SIG-M5 treated with dmso at 0.1 percent for 504 hours (cell line): Measurements from ENCODE around the gene POC1B.

Experiments used
- DNase-seq: peaks from one replicate; lab custom pipeline; 2025; ENCODE audit not compliant: unreplicated experiment; lab: John Stamatoyannopoulos, UW

Gene POC1B

DNA sequence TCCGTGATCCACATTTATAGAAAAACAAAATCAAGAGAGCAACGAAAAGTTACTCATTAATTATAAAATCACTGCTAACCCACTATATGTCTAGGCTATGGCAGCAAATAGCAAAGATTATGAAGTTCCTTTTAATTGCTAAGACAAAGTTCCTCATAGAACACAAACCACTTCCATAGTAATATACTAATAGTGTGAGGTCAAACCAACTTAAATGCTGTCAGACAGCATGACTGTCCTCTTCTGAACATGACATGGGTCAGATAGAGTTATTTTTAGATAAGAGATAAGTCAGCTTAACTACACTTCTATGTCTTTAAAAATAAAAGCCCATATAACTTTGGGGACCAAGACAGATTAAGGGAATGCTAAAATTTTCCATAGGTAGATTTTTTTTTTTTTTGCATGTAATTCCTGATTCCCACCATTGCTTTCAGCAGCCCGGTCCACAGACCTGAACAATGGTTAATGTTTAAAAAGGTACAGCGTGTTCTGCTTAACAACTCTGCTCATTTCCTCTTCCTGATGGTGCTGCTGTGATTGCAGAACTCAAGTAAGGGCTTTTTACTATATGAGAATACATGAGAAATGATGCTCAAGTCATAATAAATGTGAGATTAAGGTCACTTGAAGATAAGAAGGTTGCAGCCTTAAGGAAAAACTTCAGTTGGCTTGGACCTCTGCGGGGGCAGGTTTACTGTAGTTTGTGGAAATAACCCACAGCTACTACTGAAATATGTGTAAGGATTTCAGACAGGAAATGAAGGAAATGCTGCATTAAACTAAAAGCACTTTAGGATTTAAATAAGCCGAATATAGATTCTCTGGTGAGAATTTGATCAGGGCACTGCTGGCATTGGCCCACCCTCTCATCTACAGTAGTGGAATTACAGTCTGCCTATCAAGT lies 135.8 kb downstream of the POC1B start:
- DNase-seq, result no peak

GRCh38 chr12:89386138-89386537 lies 139.7 kb downstream of the POC1B start:
- DNase-seq, result no peak

DNA sequence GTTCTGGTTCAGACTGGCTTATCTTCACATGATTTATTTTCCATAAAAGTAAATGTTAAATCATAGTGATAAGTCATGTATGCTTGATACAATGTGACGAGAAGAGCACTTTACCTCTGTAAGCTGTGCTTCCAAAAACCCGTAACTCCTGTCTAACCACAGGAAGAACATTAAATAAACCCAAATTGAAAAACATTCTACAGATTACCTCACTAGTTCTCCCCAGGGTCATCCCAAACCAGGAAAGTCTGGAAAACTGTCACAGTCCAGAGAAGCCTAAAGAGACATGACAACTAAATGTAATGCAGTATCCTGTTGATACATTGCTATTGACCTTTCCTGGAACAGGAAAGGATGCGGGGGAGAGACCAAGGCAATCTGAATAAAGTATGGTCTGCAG lies 141.0 kb downstream of the POC1B start:
- no peak for DNase-seq

DNA sequence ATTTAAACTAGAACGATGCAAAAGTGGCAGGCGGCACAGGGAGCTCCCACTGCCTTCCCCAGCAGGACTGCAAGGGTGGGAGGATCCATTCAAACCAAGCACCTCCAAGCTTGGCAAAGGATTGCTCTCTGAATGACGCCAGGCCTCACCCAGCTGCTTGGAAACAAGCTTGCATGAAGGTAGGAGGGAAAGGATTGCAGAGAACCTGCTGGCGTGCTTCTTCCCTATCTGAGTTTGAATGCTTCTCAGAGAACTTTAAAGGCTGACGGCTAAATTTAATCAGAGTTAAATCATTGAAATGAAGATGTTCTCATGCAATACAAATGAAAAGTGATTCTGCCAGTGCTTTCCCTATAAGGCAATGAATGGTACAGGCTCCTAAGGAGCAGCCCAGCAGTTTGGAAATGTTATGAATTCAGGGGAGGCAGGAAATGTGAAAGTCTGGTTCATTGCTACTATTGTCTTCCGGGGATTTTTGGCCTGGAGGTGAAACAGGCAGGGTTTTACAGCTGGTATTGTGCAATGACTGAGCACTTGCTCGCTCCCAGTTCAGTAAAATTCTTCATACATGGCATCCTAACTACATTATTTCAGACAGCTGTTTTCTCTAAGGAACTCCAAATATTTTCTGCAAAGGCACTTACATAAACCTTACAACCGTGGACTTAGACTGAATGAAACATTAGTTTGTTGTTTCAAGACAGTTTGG lies 141.6 kb downstream of the POC1B start:
- DNase-seq, result peak; percentile 77

GRCh38 chr12:89383235-89384049 lies 142.4 kb downstream of the POC1B start:
- peak; percentile 19 for DNase-seq

DNA sequence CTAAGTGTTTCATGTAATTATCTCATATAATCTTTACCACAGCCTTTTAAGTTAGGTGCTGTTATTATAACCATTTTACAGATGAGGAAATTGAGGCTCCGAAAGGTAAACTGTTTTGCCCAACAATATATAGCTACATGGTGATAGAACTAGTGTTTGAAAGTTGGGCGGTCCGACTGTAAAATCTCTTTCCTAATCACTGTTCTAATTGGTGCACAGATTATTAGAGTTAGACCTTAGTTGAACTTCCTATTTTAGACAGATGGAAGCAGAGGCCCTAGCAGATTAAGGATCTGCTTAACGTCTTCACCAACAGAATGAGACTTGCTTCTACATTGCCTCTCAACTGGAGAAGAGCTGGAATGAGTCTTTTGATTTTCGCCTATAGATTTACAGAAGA lies 143.5 kb downstream of the POC1B start:
- no peak for DNase-seq

GRCh38 chr12:89379839-89380467 lies 145.9 kb downstream of the POC1B start:
- no peak for DNase-seq

- DNase-seq, result no peak
These were observed 146.6 kb downstream of the POC1B start for GRCh38 chr12:89379148-89379838.

DNA sequence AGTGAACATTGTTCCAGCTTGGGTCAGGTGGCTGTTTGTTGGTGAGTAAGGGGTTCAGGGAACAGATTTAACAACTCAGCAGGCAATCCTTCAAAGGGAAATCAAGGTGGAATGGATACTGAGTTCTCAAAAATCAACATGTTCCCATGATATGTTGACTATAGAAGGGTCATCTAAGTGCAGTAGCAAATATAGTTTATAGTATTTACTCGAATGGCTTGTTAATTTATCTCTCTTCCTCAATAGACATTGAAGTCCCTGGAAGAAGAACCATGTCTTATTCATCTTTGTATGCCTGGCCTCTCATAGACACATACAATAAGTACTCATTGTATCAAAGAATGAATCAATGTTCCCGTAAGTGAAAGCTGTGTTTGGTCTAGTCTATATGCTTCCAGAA lies 149.0 kb downstream of the POC1B start:
- DNase-seq, result no peak

DNA sequence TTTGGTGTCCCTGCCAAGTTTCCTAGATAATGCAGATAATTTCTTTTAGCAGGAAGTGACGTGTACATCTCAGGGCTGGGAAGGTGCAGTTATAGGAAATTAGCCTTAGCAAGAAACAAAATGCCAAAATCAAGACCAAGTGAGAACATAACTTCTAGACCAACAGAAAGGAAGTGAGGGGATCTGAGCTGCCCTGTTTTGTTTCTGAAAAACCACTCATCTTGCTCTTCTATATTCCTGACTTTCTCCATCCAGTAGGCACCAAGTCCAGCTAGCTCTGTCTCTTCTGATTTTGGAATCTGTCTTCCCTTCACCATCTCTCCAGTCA lies 149.7 kb downstream of the POC1B start:
- no peak for DNase-seq

- no peak for DNase-seq
These were observed 151.9 kb downstream of the POC1B start for GRCh38 chr12:89373763-89374572.

- no peak for DNase-seq
These were observed 153.1 kb downstream of the POC1B start for GRCh38 chr12:89372584-89373370.

GRCh38 chr12:89370850-89371249 lies 155.0 kb downstream of the POC1B start:
- no peak for DNase-seq

GRCh38 chr12:89370421-89370831 lies 155.4 kb downstream of the POC1B start:
- DNase-seq, result peak; percentile 61
